B cell (primary cell): ENCODE results near the gene PRLR. TPM values are rescaled to one million over a fixed set of nuclear protein-coding genes. Genes with fewer than 3 reads are reported as not detected.

Source experiments
- ATAC-seq: fragments of 200-7000 bp; cut with Tn5 transposase; one replicate; pipeline ENCODE4 v1.10.0; 2021; ENCODE audit warnings: low read depth, mild to moderate bottlenecking, moderate number of reproducible peaks, moderate library complexity
- CTCF ChIA-PET: fragments of 350-600 bp; sonication (Branson Sonifier 250); formaldehyde crosslinking; loops from one replicate; lab custom pipeline; 2021; ENCODE audit warnings: antibody characterized with exemption, inconsistent platforms; lab: Charles Lee
- POLR2A ChIA-PET: fragments of 350-600 bp; sonication (Branson Sonifier 250); formaldehyde crosslinking; loops from one replicate; lab custom pipeline; 2021; ENCODE audit warnings: antibody characterized with exemption; lab: Charles Lee
- DNase-seq: peaks from one replicate; pipeline ENCODE4 v3.0.0; 2013
- H2AFZ ChIP-seq: 2 replicates; pipeline ENCODE4 v1.6.1; 2012; ENCODE audit warnings: mild to moderate bottlenecking, low read depth, low read length; ENCODE audit not compliant: insufficient read depth, poor library complexity, severe bottlenecking
- H3K27ac ChIP-seq, 2 donors: 1 replicate in 1 of 2; 2 replicates in 1 of 2; pipeline ENCODE4 v1.5.1; 2012 to 2013; ENCODE audit warnings: low read length in 2 of 2, mild to moderate bottlenecking in 2 of 2, moderate library complexity in 1 of 2
- H3K27me3 ChIP-seq, 4 experiments: fragments of 200-600 bp in 1 of 4; sonication (generic) in 1 of 4; replicated peaks in 1 of 4; 1 replicate in 2 of 4; 2 replicates in 2 of 4; pipeline versions ENCODE4 v1.6.1 to v1.7.0; 2013 to 2016; ENCODE audit warnings: low read length in 3 of 4, mild to moderate bottlenecking in 2 of 4, mixed read lengths in 1 of 4, moderate library complexity in 1 of 4; ENCODE audit not compliant: insufficient read depth in 4 of 4, control insufficient read depth in 3 of 4; ENCODE audit errors: control extremely low read depth in 1 of 4
- H3K36me3 ChIP-seq, 2 experiments: replicated peaks in 1 of 2; 1 replicate in 1 of 2; 2 replicates in 1 of 2; pipeline versions ENCODE4 v1.6.1 to v1.7.1; 2013; ENCODE audit warnings: low read length in 1 of 2; ENCODE audit not compliant: insufficient read depth in 2 of 2, control insufficient read depth in 1 of 2; ENCODE audit errors: control extremely low read depth in 1 of 2, extremely low read depth in 1 of 2
- H3K4me1 ChIP-seq, 2 donors: fragments of 200-600 bp in 1 of 2; sonication (generic) in 1 of 2; 1 replicate in 1 of 2; 2 replicates in 1 of 2; pipeline versions ENCODE4 v1.5.1 to v1.6.1; 2013 to 2017; ENCODE audit warnings: low read length in 2 of 2; ENCODE audit not compliant: control insufficient read depth in 2 of 2, insufficient read depth in 2 of 2
- H3K4me2 ChIP-seq: replicated peaks from 2 replicates; pipeline ENCODE3; 2012; ENCODE audit warnings: mild to moderate bottlenecking, low read depth, low read length; ENCODE audit not compliant: poor library complexity, severe bottlenecking
- H3K4me3 ChIP-seq, 5 experiments: fragments of 200-600 bp in 1 of 5; sonication (generic) in 1 of 5; 1 replicate in 3 of 5; 2 replicates in 2 of 5; pipeline versions ENCODE4 v1.5.1 to v1.7.0; 2011 to 2016; ENCODE audit warnings: low read length in 4 of 5, mild to moderate bottlenecking in 4 of 5, low read depth in 2 of 5, control low read depth in 1 of 5, moderate library complexity in 1 of 5; ENCODE audit not compliant: insufficient read depth in 1 of 5; ENCODE audit errors: control extremely low read depth in 1 of 5, extremely low read depth in 1 of 5
- H3K79me2 ChIP-seq: fragments of 200-600 bp; sonication (generic); one replicate; pipeline ENCODE4 v1.6.0; 2016; ENCODE audit warnings: low read length; ENCODE audit not compliant: control insufficient read depth, insufficient read depth
- H3K9ac ChIP-seq: fragments of 200-600 bp; sonication (generic); 2 replicates; pipeline ENCODE4 v1.6.1; 2017; ENCODE audit warnings: mild to moderate bottlenecking, low read length, moderate library complexity
- H3K9me3 ChIP-seq, 3 donors: one replicate each; pipeline versions ENCODE4 v1.6.1 to v1.7.1; 2013; ENCODE audit warnings: low read length in 2 of 3; ENCODE audit not compliant: control insufficient read depth in 2 of 3, insufficient read depth in 1 of 3; ENCODE audit errors: control extremely low read depth in 1 of 3
- H4K20me1 ChIP-seq: 2 replicates; pipeline ENCODE4 v1.6.0; 2012; ENCODE audit warnings: mild to moderate bottlenecking, low read length; ENCODE audit not compliant: insufficient read depth, control insufficient read depth, poor library complexity, severe bottlenecking
- H3K27ac Mint-ChIP-seq: one replicate; pipeline ENCODE4 v1.8.0; 2021; ENCODE audit warnings: mixed read lengths
- H3K27me3 Mint-ChIP-seq: one replicate; pipeline ENCODE4 v1.8.0; 2021; ENCODE audit warnings: mixed read lengths
- H3K4me1 Mint-ChIP-seq: one replicate; pipeline ENCODE4 v1.8.0; 2021; ENCODE audit warnings: mixed read lengths
- H3K4me3 Mint-ChIP-seq: one replicate; pipeline ENCODE4 v1.8.0; 2021; ENCODE audit warnings: mixed read lengths
- H3K9me3 Mint-ChIP-seq: one replicate; pipeline ENCODE4 v1.8.0; 2022; ENCODE audit warnings: mixed read lengths; ENCODE audit not compliant: insufficient read depth
- EZH2 ChIP-seq: IDR thresholded peaks from 2 replicates; pipeline ENCODE4 v1.6.1; 2012; ENCODE audit warnings: borderline replicate concordance, low read depth, mild to moderate bottlenecking, moderate library complexity, low read length; ENCODE audit not compliant: insufficient read depth, poor library complexity, severe bottlenecking
- WGBS: methylation state at CpG from one replicate; pipeline ENCODE4 v1.1.5; 2013; ENCODE audit warnings: missing lambda C conversion rate; ENCODE audit not compliant: insufficient coverage; 5-methylcytosine and 5-hydroxymethylcytosine counted together
- intact Hi-C: fragments of 100-400 bp; cut with micrococcal nuclease; formaldehyde crosslinking; loops from one replicate; pipeline ENCODE4 v1.10.0; 2022
- polyA plus RNA-seq: library from polyadenylated mRNA; depleted of rRNA; stranded (reverse); fragments of >200 nt; gene quantifications from 2 replicates; pipeline ENCODE4 v1.2.3, GENCODE V29; 2012
- total RNA-seq, 2 donors: library from RNA; stranded (reverse); fragments of 120-200 nt in 1 of 2; gene quantifications; 1 replicate in 1 of 2; 2 replicates in 1 of 2; pipeline versions ENCODE4 v1.2.3 to v1.2.4, GENCODE V29; 2013 to 2022
- TF ChIP-seq, protein P1 (sequence below): fragments of 200-600 bp; IDR thresholded peaks from one replicate; pipeline ENCODE4 v1.8.0; 2022; ENCODE audit warnings: antibody characterized with exemption, mild to moderate bottlenecking

Gene PRLR
- total and polyA plus RNA-seq, 2 donors (not counting 1 experiment from before 2014, with no cell fraction given) = 0.39 TPM; not detected in 1

DNA sequence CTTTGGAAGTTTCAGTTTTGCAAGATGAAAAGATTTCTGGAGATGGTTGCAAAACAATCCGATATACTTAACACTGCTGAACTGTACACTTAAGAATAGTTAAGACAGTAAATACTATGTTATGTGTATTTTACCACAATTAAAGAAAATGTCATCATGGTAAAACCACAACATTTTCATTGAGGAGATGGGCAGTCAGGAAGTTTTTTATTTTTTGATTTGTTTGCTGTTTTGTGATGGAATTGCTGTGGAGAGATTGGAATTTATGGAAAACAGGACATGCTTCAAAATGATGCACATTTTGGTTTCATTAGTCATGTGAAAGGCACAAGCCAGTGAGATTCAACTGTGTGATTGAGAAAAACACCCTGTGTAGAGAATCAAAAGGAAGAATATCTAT, 92.1 kb downstream of the PRLR start:
- Mint-ChIP-seq H3K27me3 (peaks cover under 1% of the 10 kb centered on the region), H3K4me1 (peaks cover 2% of the 10 kb centered on the region), H3K4me3 (no peak overlapping the region), H3K27ac (no peak overlapping the region), H3K9me3 (no peaks in the 10 kb centered on the region)
- Histone ChIP-seq H2AFZ (no peak overlapping the region), H3K4me1 (no peaks in the 10 kb centered on the region), H4K20me1 (no peaks in the 10 kb centered on the region), H3K79me2 (no peaks in the 10 kb centered on the region), H3K9me3 (no peaks in the 10 kb centered on the region), H3K9ac (no peak overlapping the region), H3K4me3 (no peak overlapping the region), H3K36me3 (no peaks in the 10 kb centered on the region), H3K4me2 (no peak overlapping the region), H3K27me3 (no peaks in the 10 kb centered on the region), H3K27ac (no peak overlapping the region)
- DNase-seq = no peak
- TF ChIP-seq, protein P1, sequence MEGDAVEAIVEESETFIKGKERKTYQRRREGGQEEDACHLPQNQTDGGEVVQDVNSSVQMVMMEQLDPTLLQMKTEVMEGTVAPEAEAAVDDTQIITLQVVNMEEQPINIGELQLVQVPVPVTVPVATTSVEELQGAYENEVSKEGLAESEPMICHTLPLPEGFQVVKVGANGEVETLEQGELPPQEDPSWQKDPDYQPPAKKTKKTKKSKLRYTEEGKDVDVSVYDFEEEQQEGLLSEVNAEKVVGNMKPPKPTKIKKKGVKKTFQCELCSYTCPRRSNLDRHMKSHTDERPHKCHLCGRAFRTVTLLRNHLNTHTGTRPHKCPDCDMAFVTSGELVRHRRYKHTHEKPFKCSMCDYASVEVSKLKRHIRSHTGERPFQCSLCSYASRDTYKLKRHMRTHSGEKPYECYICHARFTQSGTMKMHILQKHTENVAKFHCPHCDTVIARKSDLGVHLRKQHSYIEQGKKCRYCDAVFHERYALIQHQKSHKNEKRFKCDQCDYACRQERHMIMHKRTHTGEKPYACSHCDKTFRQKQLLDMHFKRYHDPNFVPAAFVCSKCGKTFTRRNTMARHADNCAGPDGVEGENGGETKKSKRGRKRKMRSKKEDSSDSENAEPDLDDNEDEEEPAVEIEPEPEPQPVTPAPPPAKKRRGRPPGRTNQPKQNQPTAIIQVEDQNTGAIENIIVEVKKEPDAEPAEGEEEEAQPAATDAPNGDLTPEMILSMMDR = no peak
- no peak for TF ChIP-seq EZH2
- CTCF ChIA-PET = no interaction called here
- intact Hi-C loops = no loop called here
- POLR2A ChIA-PET = no interaction called here
- ATAC-seq = no peak
- no CpG with 5 or more reads among the region's 1 CpG for whole genome bisulfite sequencing

DNA sequence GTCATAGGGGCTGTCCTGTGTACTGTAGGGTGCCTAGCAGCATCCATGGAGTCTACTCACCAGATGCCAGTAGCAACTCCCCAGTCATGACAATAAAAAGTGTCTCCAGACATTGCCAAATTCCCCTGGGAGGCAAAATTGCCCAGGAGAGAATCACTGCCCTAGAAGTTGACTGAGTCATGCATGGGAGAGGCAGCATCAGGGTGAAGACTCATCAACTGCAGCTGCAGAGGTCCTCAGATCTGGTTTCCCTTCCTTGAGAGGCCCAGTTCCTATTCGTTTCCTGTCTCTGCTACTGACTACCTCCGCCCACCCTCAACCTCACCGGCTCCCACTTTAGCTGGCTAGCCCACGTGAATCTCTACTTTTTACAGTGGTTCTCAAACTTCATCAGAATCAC, 93.9 kb downstream of the PRLR start:
- H3K27me3 ChIP-seq = no peaks in the 10 kb centered on the region
- H3K36me3 ChIP-seq = no peaks in the 10 kb centered on the region
- Mint-ChIP-seq H3K9me3 (no peaks in the 10 kb centered on the region), H3K4me3 (no peak overlapping the region), H3K27ac (no peak overlapping the region), H3K27me3 (peaks cover 5% of the 10 kb centered on the region), H3K4me1 (peaks cover 2% of the 10 kb centered on the region)
- no peak overlapping the region for H2AFZ ChIP-seq
- no peak overlapping the region for H3K4me2 ChIP-seq
- no peak overlapping the region for H3K4me3 ChIP-seq
- no peaks in the 10 kb centered on the region for H3K4me1 ChIP-seq
- ChIA-PET POLR2A (no interaction called here), CTCF (no interaction called here)
- H3K9ac ChIP-seq = no peak overlapping the region
- no peak for TF ChIP-seq EZH2
- TF ChIP-seq, protein P1 = no peak
- H3K9me3 ChIP-seq = no peaks in the 10 kb centered on the region
- ATAC-seq = no peak
- no peaks in the 10 kb centered on the region for H4K20me1 ChIP-seq
- no peak overlapping the region for H3K27ac ChIP-seq
- no peaks in the 10 kb centered on the region for H3K79me2 ChIP-seq
- DNase-seq = no peak
- 7% methylated on average over 4 of the region's 4 CpGs for WGBS
- intact Hi-C loops = no loop called here
